ENCODE results near the gene ADGRL3. TPM values are rescaled to one million over a fixed set of nuclear protein-coding genes. Genes with fewer than 3 reads are reported as not detected.
A peak's percentile ranks its signal among the peaks of the same experiment; 100 is the strongest.

The ADGRL3 gene
- total and polyA plus RNA-seq, 12 donors = 2.4 to 182 (median 22.1) TPM

GRCh38 chr4:61332693-61333092 is 132.6 kb downstream of the ADGRL3 start:
- no peaks in the 10 kb centered on the region for H3K9me3 ChIP-seq (replicated peaks in 1 of 3)
- no peaks in the 10 kb centered on the region for H3K27me3 ChIP-seq
- intact Hi-C loops (cut with DNase I) = no loop called here
- H3K27ac ChIP-seq = no peak overlapping the region
- WGBS, 4 donors = 52 to 56% (median 53%) methylated on average over 4 of the region's 4 CpGs
- TF ChIP-seq POLR2A (IDR thresholded peaks at IDR 0.05) = no peak
- no peak for TF ChIP-seq CTCF (IDR thresholded peaks at IDR 0.05)
- H3K4me3 ChIP-seq = no peak overlapping the region
- DNase-seq = no peak
- no peaks in the 10 kb centered on the region for H3K4me1 ChIP-seq (replicated peaks in 1 of 2)
- H3K36me3 ChIP-seq (replicated peaks in 1 of 2) = no peaks in the 10 kb centered on the region

- H3K4me3 ChIP-seq = no peak overlapping the region
- no peaks in the 10 kb centered on the region for H3K4me1 ChIP-seq (replicated peaks in 1 of 2)
- no peaks in the 10 kb centered on the region for H3K36me3 ChIP-seq (replicated peaks in 1 of 2)
- H3K27me3 ChIP-seq = no peaks in the 10 kb centered on the region
- no peaks in the 10 kb centered on the region for H3K9me3 ChIP-seq (replicated peaks in 1 of 3)
- WGBS, 4 donors = 42 to 46% (median 42%) methylated on average over 1 of the region's 1 CpG
- peak; percentile 33 to 59 (median 48) for DNase-seq
- no peak overlapping the region for H3K27ac ChIP-seq
- TF ChIP-seq CTCF (IDR thresholded peaks at IDR 0.05) (no peak), POLR2A (IDR thresholded peaks at IDR 0.05) (no peak)
- intact Hi-C loops (cut with DNase I) = no loop called here
Observed at GRCh38 chr4:61333490-61333889, 133.4 kb downstream of the ADGRL3 start.

GRCh38 chr4:61335241-61335763 is 135.2 kb downstream of the ADGRL3 start:
- Histone ChIP-seq H3K9me3 (replicated peaks in 1 of 3) (no peaks in the 10 kb centered on the region), H3K27me3 (no peaks in the 10 kb centered on the region), H3K4me3 (no peak overlapping the region), H3K27ac (no peak overlapping the region), H3K36me3 (replicated peaks in 1 of 2) (no peaks in the 10 kb centered on the region), H3K4me1 (replicated peaks in 1 of 2) (no peaks in the 10 kb centered on the region)
- DNase-seq = no peak
- TF ChIP-seq CTCF (IDR thresholded peaks at IDR 0.05) (no peak), POLR2A (IDR thresholded peaks at IDR 0.05) (no peak)
- WGBS, 4 donors = 80 to 82% (median 82%) methylated on average over 3 of the region's 3 CpGs
- intact Hi-C loops (cut with DNase I) = no loop called here

- Histone ChIP-seq H3K27me3 (no peaks in the 10 kb centered on the region), H3K36me3 (replicated peaks in 1 of 2) (no peaks in the 10 kb centered on the region), H3K4me1 (replicated peaks in 1 of 2) (no peaks in the 10 kb centered on the region), H3K27ac (no peak overlapping the region), H3K4me3 (no peak overlapping the region), H3K9me3 (replicated peaks in 1 of 3) (no peaks in the 10 kb centered on the region)
- no peak for TF ChIP-seq POLR2A (IDR thresholded peaks at IDR 0.05)
- TF ChIP-seq CTCF (IDR thresholded peaks at IDR 0.05) = no peak
- 81 to 88% (median 85%) methylated on average over 5 of the region's 5 CpGs for WGBS, 4 donors
- intact Hi-C loops (cut with DNase I) = no loop called here
- DNase-seq = no peak
Observed at GRCh38 chr4:61336488-61336887, 136.4 kb downstream of the ADGRL3 start.

Measured in adrenal gland (tissue), 12 donors.